Thymus (tissue), 14 donors: Measurements from ENCODE around the gene EMB. TPM values are rescaled to one million over a fixed set of nuclear protein-coding genes. Genes with fewer than 3 reads are reported as not detected.
"Not testable (repeated sequence)": the region's sequence is repeated elsewhere in the genome, so short reads cannot be mapped to it uniquely, and the experiment has no call there.

Experiments used
- DNase-seq, 9 donors: peaks; one replicate each; pipeline ENCODE4 v3.0.0-alpha.2; 2013; ENCODE audit warnings: low spot score in 9 of 9, low read depth in 6 of 9, missing footprints in 1 of 9
- H3K27ac ChIP-seq, 2 donors: one replicate each; pipeline ENCODE4 v1.5.1; 2013; ENCODE audit warnings: control low read depth in 1 of 2, low read depth in 1 of 2, low read length in 1 of 2, mild to moderate bottlenecking in 1 of 2, moderate library complexity in 1 of 2
- H3K27me3 ChIP-seq, 2 donors: one replicate each; pipeline ENCODE4 v1.5.1; 2013; ENCODE audit warnings: low read length in 1 of 2; ENCODE audit not compliant: control insufficient read depth in 2 of 2, insufficient read depth in 1 of 2
- H3K36me3 ChIP-seq, 2 donors: one replicate each; pipeline ENCODE4 v1.5.1; 2013; ENCODE audit warnings: low read length in 1 of 2, mild to moderate bottlenecking in 1 of 2, moderate library complexity in 1 of 2; ENCODE audit not compliant: control insufficient read depth in 2 of 2, insufficient read depth in 2 of 2
- H3K4me1 ChIP-seq, 2 donors: one replicate each; pipeline ENCODE4 v1.5.1; 2013; ENCODE audit warnings: low read length in 2 of 2; ENCODE audit not compliant: control insufficient read depth in 2 of 2, insufficient read depth in 2 of 2
- H3K4me3 ChIP-seq, 2 donors: one replicate each; pipeline ENCODE4 v1.5.1; 2013; ENCODE audit warnings: low read length in 2 of 2, control low read depth in 1 of 2, mild to moderate bottlenecking in 1 of 2
- H3K9me3 ChIP-seq, 2 donors: one replicate each; pipeline ENCODE4 v1.5.1; 2013; ENCODE audit warnings: low read length in 1 of 2, mild to moderate bottlenecking in 1 of 2; ENCODE audit not compliant: control insufficient read depth in 2 of 2, insufficient read depth in 1 of 2
- WGBS: extraction: QIAGEN DNeasy Blood & Tissue Kit; methylation state at CpG from one replicate; pipeline ENCODE4 v1.1.7; 2013; 5-methylcytosine and 5-hydroxymethylcytosine counted together
- long read RNA-seq, 10 donors: transcript quantifications; one replicate each; lab custom pipeline, GENCODE V29; 2026
- polyA plus RNA-seq: library from polyadenylated mRNA; stranded (reverse); fragments of 200-250 nt; gene quantifications from one replicate; pipeline ENCODE4 v1.2.3, GENCODE V29; 2013
- total RNA-seq: library from RNA; stranded (reverse); fragments of 120-200 nt; gene quantifications from one replicate; pipeline ENCODE4 v1.2.4, GENCODE V29; 2013
- donor health status: healthy.

The EMB gene
- total RNA-seq = 95.2 TPM
- polyA plus RNA-seq = 45.0 TPM
- long read RNA-seq, donor 1, full-length matches to known transcripts = 1 of 1 reads
- long read RNA-seq, donor 1, partial matches to known transcripts = 0 of 1 reads
- long read RNA-seq, donor 1, other reads (novel, unspliced or antisense) = 0 of 1 reads
- long read RNA-seq, donor 2 = 0 reads
- long read RNA-seq, donor 3, full-length matches to known transcripts = 14 of 14 reads
- long read RNA-seq, donor 3, partial matches to known transcripts = 0 of 14 reads
- long read RNA-seq, donor 3, other reads (novel, unspliced or antisense) = 0 of 14 reads
- long read RNA-seq, donor 4, full-length matches to known transcripts = 4 of 4 reads
- long read RNA-seq, donor 4, partial matches to known transcripts = 0 of 4 reads
- long read RNA-seq, donor 4, other reads (novel, unspliced or antisense) = 0 of 4 reads
- long read RNA-seq, donor 5, full-length matches to known transcripts = 16 of 16 reads
- long read RNA-seq, donor 5, partial matches to known transcripts = 0 of 16 reads
- long read RNA-seq, donor 5, other reads (novel, unspliced or antisense) = 0 of 16 reads
- long read RNA-seq, donor 6, full-length matches to known transcripts = 7 of 7 reads
- long read RNA-seq, donor 6, partial matches to known transcripts = 0 of 7 reads
- long read RNA-seq, donor 6, other reads (novel, unspliced or antisense) = 0 of 7 reads
- long read RNA-seq, donor 7, full-length matches to known transcripts = 11 of 11 reads
- long read RNA-seq, donor 7, partial matches to known transcripts = 0 of 11 reads
- long read RNA-seq, donor 7, other reads (novel, unspliced or antisense) = 0 of 11 reads
- long read RNA-seq, donor 8, full-length matches to known transcripts = 7 of 7 reads
- long read RNA-seq, donor 8, partial matches to known transcripts = 0 of 7 reads
- long read RNA-seq, donor 8, other reads (novel, unspliced or antisense) = 0 of 7 reads
- long read RNA-seq, donor 9, full-length matches to known transcripts = 5 of 5 reads
- long read RNA-seq, donor 9, partial matches to known transcripts = 0 of 5 reads
- long read RNA-seq, donor 9, other reads (novel, unspliced or antisense) = 0 of 5 reads
- long read RNA-seq, donor 10, full-length matches to known transcripts = 6 of 6 reads
- long read RNA-seq, donor 10, partial matches to known transcripts = 0 of 6 reads
- long read RNA-seq, donor 10, other reads (novel, unspliced or antisense) = 0 of 6 reads

GRCh38 chr5:50440651-50441492, at the start of gene EMB:
Gene EMB (minus strand): TSS chr5:50441288. CDS start chr5:50441151, 137 bp downstream.
- DNase-seq = peak in 8 of 9 donors; percentile 52 to 91 (median 72)
- Histone ChIP-seq H3K4me3 (peak within 1 kb of the TSS; percentile 73 to 77), H3K9me3 (no peaks in the 10 kb centered on the region), H3K4me1 (peaks cover 0 to 25% of the 10 kb centered on the region in 2 donors), H3K36me3 (no peaks in the 10 kb centered on the region), H3K27ac (peak within 1 kb of the TSS; percentile 90 to 98), H3K27me3 (no peaks in the 10 kb centered on the region)
- under 1% methylated on average over 80 of the region's 80 CpGs for WGBS

GRCh38 chr5:50489491-50489890, 48.4 kb upstream of the EMB start:
- not testable (repeated sequence) for H3K4me1 ChIP-seq, H3K4me3 ChIP-seq, H3K27ac ChIP-seq, H3K9me3 ChIP-seq, H3K27me3 ChIP-seq, H3K36me3 ChIP-seq, DNase-seq
- 96% methylated on average over 10 of the region's 10 CpGs for WGBS

- H3K4me1 ChIP-seq, H3K36me3 ChIP-seq, H3K4me3 ChIP-seq, H3K9me3 ChIP-seq, H3K27ac ChIP-seq, DNase-seq, H3K27me3 ChIP-seq: not testable (repeated sequence)
- WGBS = 69% methylated on average over 2 of the region's 2 CpGs
Observed at GRCh38 chr5:50478790-50479189, 37.7 kb upstream of the EMB start.

GRCh38 chr5:50476549-50476948, 35.5 kb upstream of the EMB start:
- Histone ChIP-seq H3K27ac (no peak overlapping the region), H3K36me3 (no peaks in the 10 kb centered on the region), H3K27me3 (no peaks in the 10 kb centered on the region), H3K4me3 (no peak overlapping the region), H3K4me1 (no peaks in the 10 kb centered on the region), H3K9me3 (peaks cover 0 to 4% of the 10 kb centered on the region in 2 donors)
- WGBS = 87% methylated on average over 1 of the region's 1 CpG
- DNase-seq = no peak

- not testable (repeated sequence) for H3K27ac ChIP-seq, H3K4me3 ChIP-seq, H3K27me3 ChIP-seq, H3K9me3 ChIP-seq, H3K36me3 ChIP-seq, H3K4me1 ChIP-seq, DNase-seq
- 97% methylated on average over 23 of the region's 23 CpGs for WGBS
Observed at GRCh38 chr5:50465015-50465414, 23.9 kb upstream of the EMB start.

- Histone ChIP-seq H3K27me3 (no peaks in the 10 kb centered on the region), H3K9me3 (no peaks in the 10 kb centered on the region), H3K4me1 (no peaks in the 10 kb centered on the region), H3K27ac (no peak overlapping the region), H3K4me3 (no peak overlapping the region), H3K36me3 (no peaks in the 10 kb centered on the region)
- no peak for DNase-seq
- 97% methylated on average over 1 of the region's 1 CpG for WGBS
Observed at GRCh38 chr5:50463726-50464125, 22.6 kb upstream of the EMB start.

- H3K27ac ChIP-seq = no peak overlapping the region
- peaks cover 0 to 2% of the 10 kb centered on the region in 2 donors for H3K9me3 ChIP-seq
- no peak overlapping the region for H3K4me3 ChIP-seq
- DNase-seq = no peak
- 96% methylated on average over 2 of the region's 2 CpGs for WGBS
- no peaks in the 10 kb centered on the region for H3K36me3 ChIP-seq
- no peaks in the 10 kb centered on the region for H3K27me3 ChIP-seq
- H3K4me1 ChIP-seq = no peaks in the 10 kb centered on the region
Observed at GRCh38 chr5:50463047-50463446, 22.0 kb upstream of the EMB start.

GRCh38 chr5:50462579-50462978, 21.5 kb upstream of the EMB start:
- H3K27me3 ChIP-seq, DNase-seq, H3K4me3 ChIP-seq, H3K9me3 ChIP-seq, H3K27ac ChIP-seq, H3K4me1 ChIP-seq, H3K36me3 ChIP-seq: not testable (repeated sequence)
- 96% methylated on average over 1 of the region's 1 CpG for WGBS
